SK-N-SH treated with all-trans-retinoic acid at 6 μM for 48 hours (cell line): ENCODE measurements around the gene PTH1R.

Experiments
- ATAC-seq: fragments of 200-7000 bp; cut with Tn5 transposase; 3 replicates; pipeline ENCODE4 v1.9.1; 2020; ENCODE audit warnings: mild to moderate bottlenecking, moderate library complexity
- ARNTL ChIP-seq: fragments of 450-650 bp; formaldehyde crosslinking; IDR thresholded peaks from 2 replicates; pipeline ENCODE4 v1.5.0; 2020; ENCODE audit warnings: low read depth, mild to moderate bottlenecking, moderate library complexity, borderline replicate concordance
- BACH2 ChIP-seq: fragments of 250-450 bp; sonication (Bioruptor Pico); IDR thresholded peaks from 2 replicates; pipeline ENCODE4 v1.9.0; 2021; ENCODE audit warnings: mild to moderate bottlenecking, borderline replicate concordance
- CSDC2 ChIP-seq: fragments of 250-450 bp; sonication (Bioruptor Pico); IDR thresholded peaks from 2 replicates; pipeline ENCODE4 v1.5.0; 2020; ENCODE audit warnings: mild to moderate bottlenecking, moderate library complexity
- ESRRG ChIP-seq: fragments of 250-450 bp; sonication (Bioruptor Pico); IDR thresholded peaks from 2 replicates; pipeline ENCODE4 v1.6.1; 2021; ENCODE audit warnings: mild to moderate bottlenecking
- GLIS3 ChIP-seq: fragments of 250-450 bp; sonication (Bioruptor Pico); IDR thresholded peaks from 2 replicates; pipeline ENCODE4 v1.5.0; 2020; ENCODE audit warnings: mild to moderate bottlenecking, moderate library complexity
- PPARA ChIP-seq: fragments of 250-450 bp; sonication (Bioruptor Pico); IDR thresholded peaks from 2 replicates; pipeline ENCODE4 v1.5.0; 2020; ENCODE audit warnings: mild to moderate bottlenecking, borderline replicate concordance
- RARB ChIP-seq: fragments of 250-450 bp; sonication (Bioruptor Pico); IDR thresholded peaks from 2 replicates; pipeline ENCODE4 v1.8.0; 2021; ENCODE audit warnings: mild to moderate bottlenecking, moderate library complexity
- SNAI2 ChIP-seq: fragments of 250-450 bp; sonication (Bioruptor Pico); IDR thresholded peaks from 2 replicates; pipeline ENCODE4 v1.5.0; 2020; ENCODE audit warnings: mild to moderate bottlenecking, moderate library complexity
- TOX ChIP-seq: fragments of 250-450 bp; sonication (Bioruptor Pico); IDR thresholded peaks from 2 replicates; pipeline ENCODE4 v1.8.0; 2021; ENCODE audit warnings: mild to moderate bottlenecking, moderate library complexity, borderline replicate concordance
- ZC3H10 ChIP-seq: fragments of 250-450 bp; sonication (Bioruptor Pico); IDR thresholded peaks from 2 replicates; pipeline ENCODE4 v1.5.1; 2021; ENCODE audit warnings: mild to moderate bottlenecking, moderate library complexity
- ZFP3 ChIP-seq: fragments of 250-450 bp; sonication (Bioruptor Pico); IDR thresholded peaks from 2 replicates; pipeline ENCODE4 v1.5.0; 2020; ENCODE audit warnings: mild to moderate bottlenecking, moderate library complexity
- ZFP30 ChIP-seq: fragments of 450-650 bp; formaldehyde crosslinking; IDR thresholded peaks from 2 replicates; pipeline ENCODE4 v1.5.0; 2022; ENCODE audit warnings: mild to moderate bottlenecking, moderate library complexity
- ZNF565 ChIP-seq: fragments of 450-650 bp; formaldehyde crosslinking; conservative IDR thresholded peaks from 2 replicates; pipeline ENCODE4 v1.5.0; 2020; ENCODE audit warnings: low read depth, mild to moderate bottlenecking, moderate library complexity
- ZNF70 ChIP-seq: fragments of 450-650 bp; formaldehyde crosslinking; IDR thresholded peaks from 2 replicates; pipeline ENCODE4 v1.5.0; 2020; ENCODE audit warnings: mild to moderate bottlenecking, moderate library complexity
- TF ChIP-seq, protein P1 (sequence below): fragments of 250-450 bp; sonication (Bioruptor Pico); IDR thresholded peaks from 2 replicates; pipeline ENCODE4 v1.8.0; 2021; ENCODE audit warnings: low read depth, mild to moderate bottlenecking, moderate library complexity, borderline replicate concordance
- TF ChIP-seq, protein P2 (sequence below): fragments of 250-450 bp; sonication (Bioruptor Pico); IDR thresholded peaks from 2 replicates; pipeline ENCODE4 v1.5.0; 2020; ENCODE audit warnings: mild to moderate bottlenecking, moderate library complexity
- TF ChIP-seq, protein P3 (sequence below): fragments of 250-450 bp; sonication (Bioruptor Pico); IDR thresholded peaks from 2 replicates; pipeline ENCODE4 v1.8.0; 2020; ENCODE audit warnings: mild to moderate bottlenecking, moderate library complexity, borderline replicate concordance
- TF ChIP-seq, protein P4 (sequence below): fragments of 250-450 bp; sonication (Bioruptor Pico); IDR thresholded peaks from 2 replicates; pipeline ENCODE4 v1.5.1; 2021; ENCODE audit warnings: mild to moderate bottlenecking, moderate library complexity

The PTH1R gene

DNA sequence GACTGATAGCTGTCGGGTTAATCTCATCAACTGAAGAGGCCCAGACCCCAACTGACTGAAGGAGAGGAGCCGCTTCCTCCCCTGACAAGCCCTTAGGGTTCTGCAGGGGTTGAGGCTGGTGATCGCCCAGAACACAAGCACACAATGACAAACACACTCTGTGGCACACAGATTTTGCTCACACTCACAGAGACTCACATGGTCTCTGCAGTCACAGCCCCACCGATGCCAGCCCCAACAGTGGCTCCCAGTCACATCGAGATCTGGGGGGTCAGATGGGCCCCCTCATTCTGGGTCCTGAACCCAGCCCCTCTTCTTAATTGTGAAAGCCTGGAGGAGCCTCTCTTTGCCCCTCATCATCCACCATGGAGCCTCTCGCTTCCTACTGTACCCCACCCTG, 16.7 kb downstream of the PTH1R start:
- no peak for TF ChIP-seq CSDC2
- no peak for TF ChIP-seq ARNTL
- ATAC-seq, result no peak

DNA sequence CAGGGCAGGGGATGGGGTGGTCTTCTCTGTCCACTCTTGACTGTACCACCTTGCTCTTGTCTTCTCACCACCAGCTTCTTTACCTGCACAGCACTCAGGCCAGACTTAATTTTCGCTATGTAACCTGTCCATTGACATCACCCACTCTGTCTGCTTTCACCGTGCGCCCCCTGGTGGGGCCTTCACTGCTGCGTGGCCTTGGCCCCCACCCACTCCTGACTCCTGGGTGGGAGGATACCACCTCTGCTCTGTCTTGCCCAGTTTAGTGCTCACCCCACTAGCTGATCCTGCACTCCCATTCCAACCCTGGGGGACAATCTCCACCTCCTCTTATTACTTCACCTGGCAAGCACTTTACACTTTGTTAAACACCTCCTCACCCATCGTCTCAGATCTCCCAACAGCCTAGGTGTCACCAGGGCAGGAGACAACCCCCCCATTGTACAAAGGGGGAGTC, 17.7 kb downstream of the PTH1R start:
- TF ChIP-seq ZNF565 (no peak), PPARA (no peak)
- ATAC-seq, result peak; percentile 73

DNA sequence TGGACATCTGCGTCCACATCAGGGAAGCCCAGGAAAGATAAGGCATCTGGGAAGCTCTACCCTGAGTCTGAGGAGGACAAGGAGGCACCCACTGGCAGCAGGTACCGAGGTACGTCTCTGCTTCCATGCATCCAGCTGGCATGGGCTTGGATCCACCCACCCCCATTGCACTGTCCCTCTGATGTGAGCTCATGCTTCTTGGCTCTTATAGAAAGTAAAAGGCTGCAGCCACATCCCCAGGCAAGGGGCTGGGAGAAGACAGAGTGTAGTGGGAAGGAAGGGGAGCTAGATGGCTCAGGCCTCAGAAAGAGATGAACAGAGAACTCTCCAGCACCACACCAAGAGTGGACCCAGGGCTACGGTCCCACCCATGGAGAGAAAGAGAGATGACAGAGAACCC, 18.2 kb downstream of the PTH1R start:
- TF ChIP-seq ZNF565, result no peak
- no peak for TF ChIP-seq ZFP30
- TF ChIP-seq ARNTL, result no peak
- ATAC-seq, result no peak

DNA sequence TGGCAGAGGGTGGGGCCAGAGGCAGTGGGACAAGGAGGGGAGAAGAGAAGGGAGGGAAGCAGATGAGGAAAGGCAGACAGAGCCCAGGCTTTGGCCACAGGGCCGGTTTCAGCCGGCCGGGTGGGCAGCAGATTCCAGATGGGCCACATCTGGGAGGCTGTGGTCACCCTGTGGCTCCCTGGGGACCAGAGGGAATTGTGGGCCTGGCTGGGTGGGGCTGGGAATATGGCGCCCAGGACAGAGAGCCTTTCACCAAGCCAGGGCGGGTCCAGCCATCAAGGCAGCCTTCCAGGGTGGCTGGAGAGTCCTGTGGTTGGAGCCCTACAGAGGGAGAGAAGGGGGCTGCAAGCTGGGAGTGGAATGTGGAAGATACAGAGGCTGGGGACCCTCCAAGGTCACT, 18.9 kb downstream of the PTH1R start:
- no peak for ATAC-seq

DNA sequence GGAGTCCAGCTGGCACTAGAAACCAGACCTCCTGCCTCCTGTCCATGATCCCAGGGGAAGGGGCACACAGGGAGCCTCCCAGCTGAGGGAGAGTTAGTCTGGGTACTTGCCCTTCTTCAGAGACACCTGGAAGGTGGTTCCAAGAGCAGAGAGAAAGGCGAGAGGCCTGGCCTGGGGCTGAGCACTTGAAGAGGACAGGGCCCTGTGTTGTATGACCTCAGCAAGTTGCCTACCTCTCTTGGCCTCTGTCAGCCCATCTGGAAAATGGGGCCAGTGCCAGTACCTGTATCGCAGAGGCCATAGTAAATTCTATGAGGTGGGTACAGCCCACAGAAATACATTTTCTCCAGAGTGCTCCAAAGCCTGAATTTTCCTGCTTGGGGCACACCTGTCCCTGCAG, 19.5 kb downstream of the PTH1R start:
- TF ChIP-seq BACH2 (CRISPR knock-in tag) (no peak), ZFP30 (no peak), RARB (CRISPR knock-in tag) (no peak), PPARA (no peak), GLIS3 (CRISPR knock-in tag) (no peak), ARNTL (no peak), ZC3H10 (no peak), CSDC2 (no peak), ZNF565 (no peak), ESRRG (no peak), TOX (CRISPR knock-in tag) (no peak), ZFP3 (CRISPR knock-in tag) (no peak)
- TF ChIP-seq, protein P1, sequence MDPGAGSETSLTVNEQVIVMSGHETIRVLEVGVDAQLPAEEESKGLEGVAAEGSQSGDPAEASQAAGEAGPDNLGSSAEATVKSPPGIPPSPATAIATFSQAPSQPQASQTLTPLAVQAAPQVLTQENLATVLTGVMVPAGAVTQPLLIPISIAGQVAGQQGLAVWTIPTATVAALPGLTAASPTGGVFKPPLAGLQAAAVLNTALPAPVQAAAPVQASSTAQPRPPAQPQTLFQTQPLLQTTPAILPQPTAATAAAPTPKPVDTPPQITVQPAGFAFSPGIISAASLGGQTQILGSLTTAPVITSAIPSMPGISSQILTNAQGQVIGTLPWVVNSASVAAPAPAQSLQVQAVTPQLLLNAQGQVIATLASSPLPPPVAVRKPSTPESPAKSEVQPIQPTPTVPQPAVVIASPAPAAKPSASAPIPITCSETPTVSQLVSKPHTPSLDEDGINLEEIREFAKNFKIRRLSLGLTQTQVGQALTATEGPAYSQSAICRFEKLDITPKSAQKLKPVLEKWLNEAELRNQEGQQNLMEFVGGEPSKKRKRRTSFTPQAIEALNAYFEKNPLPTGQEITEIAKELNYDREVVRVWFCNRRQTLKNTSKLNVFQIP (CRISPR knock-in tag), result no peak
- TF ChIP-seq, protein P2, sequence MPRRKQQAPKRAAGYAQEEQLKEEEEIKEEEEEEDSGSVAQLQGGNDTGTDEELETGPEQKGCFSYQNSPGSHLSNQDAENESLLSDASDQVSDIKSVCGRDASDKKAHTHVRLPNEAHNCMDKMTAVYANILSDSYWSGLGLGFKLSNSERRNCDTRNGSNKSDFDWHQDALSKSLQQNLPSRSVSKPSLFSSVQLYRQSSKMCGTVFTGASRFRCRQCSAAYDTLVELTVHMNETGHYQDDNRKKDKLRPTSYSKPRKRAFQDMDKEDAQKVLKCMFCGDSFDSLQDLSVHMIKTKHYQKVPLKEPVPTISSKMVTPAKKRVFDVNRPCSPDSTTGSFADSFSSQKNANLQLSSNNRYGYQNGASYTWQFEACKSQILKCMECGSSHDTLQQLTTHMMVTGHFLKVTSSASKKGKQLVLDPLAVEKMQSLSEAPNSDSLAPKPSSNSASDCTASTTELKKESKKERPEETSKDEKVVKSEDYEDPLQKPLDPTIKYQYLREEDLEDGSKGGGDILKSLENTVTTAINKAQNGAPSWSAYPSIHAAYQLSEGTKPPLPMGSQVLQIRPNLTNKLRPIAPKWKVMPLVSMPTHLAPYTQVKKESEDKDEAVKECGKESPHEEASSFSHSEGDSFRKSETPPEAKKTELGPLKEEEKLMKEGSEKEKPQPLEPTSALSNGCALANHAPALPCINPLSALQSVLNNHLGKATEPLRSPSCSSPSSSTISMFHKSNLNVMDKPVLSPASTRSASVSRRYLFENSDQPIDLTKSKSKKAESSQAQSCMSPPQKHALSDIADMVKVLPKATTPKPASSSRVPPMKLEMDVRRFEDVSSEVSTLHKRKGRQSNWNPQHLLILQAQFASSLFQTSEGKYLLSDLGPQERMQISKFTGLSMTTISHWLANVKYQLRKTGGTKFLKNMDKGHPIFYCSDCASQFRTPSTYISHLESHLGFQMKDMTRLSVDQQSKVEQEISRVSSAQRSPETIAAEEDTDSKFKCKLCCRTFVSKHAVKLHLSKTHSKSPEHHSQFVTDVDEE (CRISPR knock-in tag), result no peak
- TF ChIP-seq, protein P3, sequence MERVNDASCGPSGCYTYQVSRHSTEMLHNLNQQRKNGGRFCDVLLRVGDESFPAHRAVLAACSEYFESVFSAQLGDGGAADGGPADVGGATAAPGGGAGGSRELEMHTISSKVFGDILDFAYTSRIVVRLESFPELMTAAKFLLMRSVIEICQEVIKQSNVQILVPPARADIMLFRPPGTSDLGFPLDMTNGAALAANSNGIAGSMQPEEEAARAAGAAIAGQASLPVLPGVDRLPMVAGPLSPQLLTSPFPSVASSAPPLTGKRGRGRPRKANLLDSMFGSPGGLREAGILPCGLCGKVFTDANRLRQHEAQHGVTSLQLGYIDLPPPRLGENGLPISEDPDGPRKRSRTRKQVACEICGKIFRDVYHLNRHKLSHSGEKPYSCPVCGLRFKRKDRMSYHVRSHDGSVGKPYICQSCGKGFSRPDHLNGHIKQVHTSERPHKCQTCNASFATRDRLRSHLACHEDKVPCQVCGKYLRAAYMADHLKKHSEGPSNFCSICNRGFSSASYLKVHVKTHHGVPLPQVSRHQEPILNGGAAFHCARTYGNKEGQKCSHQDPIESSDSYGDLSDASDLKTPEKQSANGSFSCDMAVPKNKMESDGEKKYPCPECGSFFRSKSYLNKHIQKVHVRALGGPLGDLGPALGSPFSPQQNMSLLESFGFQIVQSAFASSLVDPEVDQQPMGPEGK (CRISPR knock-in tag), result no peak
- TF ChIP-seq, protein P4, sequence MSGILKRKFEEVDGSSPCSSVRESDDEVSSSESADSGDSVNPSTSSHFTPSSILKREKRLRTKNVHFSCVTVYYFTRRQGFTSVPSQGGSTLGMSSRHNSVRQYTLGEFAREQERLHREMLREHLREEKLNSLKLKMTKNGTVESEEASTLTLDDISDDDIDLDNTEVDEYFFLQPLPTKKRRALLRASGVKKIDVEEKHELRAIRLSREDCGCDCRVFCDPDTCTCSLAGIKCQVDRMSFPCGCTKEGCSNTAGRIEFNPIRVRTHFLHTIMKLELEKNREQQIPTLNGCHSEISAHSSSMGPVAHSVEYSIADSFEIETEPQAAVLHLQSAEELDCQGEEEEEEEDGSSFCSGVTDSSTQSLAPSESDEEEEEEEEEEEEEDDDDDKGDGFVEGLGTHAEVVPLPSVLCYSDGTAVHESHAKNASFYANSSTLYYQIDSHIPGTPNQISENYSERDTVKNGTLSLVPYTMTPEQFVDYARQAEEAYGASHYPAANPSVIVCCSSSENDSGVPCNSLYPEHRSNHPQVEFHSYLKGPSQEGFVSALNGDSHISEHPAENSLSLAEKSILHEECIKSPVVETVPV (CRISPR knock-in tag), result no peak
- no peak for ATAC-seq

More for the DNA sequence above, 18.9 kb downstream of the PTH1R start:
- TF ChIP-seq SNAI2 (no peak), GLIS3 (CRISPR knock-in tag) (no peak), ZNF70 (CRISPR knock-in tag) (no peak), RARB (CRISPR knock-in tag) (no peak), ZNF565 (no peak)
- TF ChIP-seq, protein P4 (CRISPR knock-in tag), result no peak
